ENCODE measurements around the gene EBPL. TPM values are rescaled to one million over a fixed set of nuclear protein-coding genes. Genes with fewer than 3 reads are reported as not detected.

Gene EBPL
- total RNA-seq, 4 donors from 2014 or later, result 47.0 to 99.4 (median 79.7) TPM

- Histone ChIP-seq H3K27ac (no peak overlapping the region), H3K4me3 (no peak overlapping the region), H3K36me3 (no peaks in the 10 kb centered on the region), H3K27me3 (no peaks in the 10 kb centered on the region), H3K4me1 (no peaks in the 10 kb centered on the region), H3K9me3 (no peaks in the 10 kb centered on the region)
- no peak for TF ChIP-seq POLR2A (IDR thresholded peaks at IDR 0.05)
- no peak for DNase-seq
- intact Hi-C loops (cut with DNase I; ENCODE audit: low total_unique reads), result no loop called here
These were observed 34.0 kb downstream of the EBPL start for GRCh38 chr13:49657241-49657641.

GRCh38 chr13:49655906-49656305 lies 35.4 kb downstream of the EBPL start:
- H3K27me3 ChIP-seq, result no peaks in the 10 kb centered on the region
- H3K27ac ChIP-seq, result no peak overlapping the region
- TF ChIP-seq CTCF (IDR thresholded peaks at IDR 0.05), result no peak
- no peak for TF ChIP-seq POLR2A (IDR thresholded peaks at IDR 0.05)
- H3K9me3 ChIP-seq, result no peaks in the 10 kb centered on the region
- intact Hi-C loops (cut with DNase I; ENCODE audit: low total_unique reads), result no loop called here
- H3K36me3 ChIP-seq, result no peaks in the 10 kb centered on the region
- no peaks in the 10 kb centered on the region for H3K4me1 ChIP-seq
- no peak overlapping the region for H3K4me3 ChIP-seq
- no peak for DNase-seq

GRCh38 chr13:49654011-49654410 lies 37.3 kb downstream of the EBPL start:
- TF ChIP-seq POLR2A (IDR thresholded peaks at IDR 0.05), result no peak
- TF ChIP-seq CTCF (IDR thresholded peaks at IDR 0.05), result no peak
- no peak overlapping the region for H3K27ac ChIP-seq
- H3K4me1 ChIP-seq, result no peaks in the 10 kb centered on the region
- no peak overlapping the region for H3K4me3 ChIP-seq
- H3K9me3 ChIP-seq, result no peaks in the 10 kb centered on the region
- no peak for DNase-seq
- intact Hi-C loops (cut with DNase I; ENCODE audit: low total_unique reads), result no loop called here
- no peaks in the 10 kb centered on the region for H3K36me3 ChIP-seq
- H3K27me3 ChIP-seq, result no peaks in the 10 kb centered on the region

GRCh38 chr13:49653478-49653877 lies 37.8 kb downstream of the EBPL start:
- Histone ChIP-seq H3K27me3 (no peaks in the 10 kb centered on the region), H3K4me1 (no peaks in the 10 kb centered on the region), H3K27ac (no peak overlapping the region), H3K4me3 (no peak overlapping the region), H3K9me3 (no peaks in the 10 kb centered on the region), H3K36me3 (no peaks in the 10 kb centered on the region)
- no peak for TF ChIP-seq POLR2A (IDR thresholded peaks at IDR 0.05)
- TF ChIP-seq CTCF (IDR thresholded peaks at IDR 0.05), result no peak
- DNase-seq, result no peak
- intact Hi-C loops (cut with DNase I; ENCODE audit: low total_unique reads), result no loop called here

GRCh38 chr13:49652355-49653305 lies 38.7 kb downstream of the EBPL start:
- Histone ChIP-seq H3K4me3 (no peak overlapping the region), H3K36me3 (no peaks in the 10 kb centered on the region), H3K4me1 (no peaks in the 10 kb centered on the region), H3K27ac (no peak overlapping the region), H3K27me3 (no peaks in the 10 kb centered on the region), H3K9me3 (no peaks in the 10 kb centered on the region)
- no peak for DNase-seq
- TF ChIP-seq CTCF (IDR thresholded peaks at IDR 0.05) (peak in 2 of 4 experiments; percentile 7 to 16), POLR2A (IDR thresholded peaks at IDR 0.05) (no peak)
- intact Hi-C loops (cut with DNase I; ENCODE audit: low total_unique reads), result no loop called here
